HepG2 (cell line): ENCODE data around the gene KLHL36. TPM values are rescaled to one million over a fixed set of nuclear protein-coding genes. Genes with fewer than 3 reads are reported as not detected.

ENCODE experiments used
- BRCA1 ChIP-seq: sonication (generic); formaldehyde crosslinking; IDR thresholded peaks from 2 replicates; pipeline ENCODE4 v1.4.0; 2020; ENCODE audit warnings: missing genetic modification reagents
- CEBPB ChIP-seq: IDR thresholded peaks from 2 replicates; pipeline ENCODE4 v1.6.1; 2011; ENCODE audit warnings: low read depth, low read length, improper control_type of control experiment, borderline replicate concordance
- FOXP1 ChIP-seq, 2 experiments: fragments of 450-650 bp in 1 of 2; IDR thresholded peaks; 2 replicates each; pipeline ENCODE4 v1.6.1; 2017 to 2018; ENCODE audit warnings: antibody characterized with exemption in 1 of 2
- HOXA3 ChIP-seq: sonication (generic); formaldehyde crosslinking; IDR thresholded peaks from 2 replicates; pipeline ENCODE4 v1.5.0; 2020; ENCODE audit warnings: missing genetic modification reagents
- IRF2 ChIP-seq: IDR thresholded peaks from 2 replicates; pipeline ENCODE4 v1.6.1; 2018; ENCODE audit warnings: missing genetic modification reagents, missing compliant biosample characterization
- KDM5A ChIP-seq: fragments of 200-600 bp; sonication (generic); IDR thresholded peaks from 2 replicates; pipeline ENCODE4 v1.7.0; 2018; ENCODE audit warnings: antibody characterized with exemption, mild to moderate bottlenecking, low read length, borderline replicate concordance
- KLF15 ChIP-seq: sonication (generic); formaldehyde crosslinking; IDR thresholded peaks from 2 replicates; pipeline ENCODE4 v1.8.1; 2023; ENCODE audit warnings: borderline replicate concordance, mild to moderate bottlenecking, inconsistent platforms, missing genetic modification reagents, mixed read lengths
- LRRFIP1 ChIP-seq: sonication (generic); formaldehyde crosslinking; conservative IDR thresholded peaks from 2 replicates; pipeline ENCODE4 v1.4.0; 2020; ENCODE audit warnings: missing genetic modification reagents
- RARA ChIP-seq: IDR thresholded peaks from 2 replicates; pipeline ENCODE4 v1.6.1; 2016; ENCODE audit warnings: missing genetic modification reagents, missing compliant biosample characterization
- RBAK ChIP-seq: sonication (generic); formaldehyde crosslinking; IDR thresholded peaks from 2 replicates; pipeline ENCODE4 v1.5.1; 2020; ENCODE audit warnings: mild to moderate bottlenecking, missing genetic modification reagents
- SAP130 ChIP-seq: IDR thresholded peaks from 2 replicates; pipeline ENCODE4 v1.6.1; 2016; ENCODE audit warnings: low read depth
- polyA plus RNA-seq, 8 experiments: library from polyadenylated mRNA; depleted of rRNA in 3 of 8; stranded (reverse) in 7 of 8; unstranded in 1 of 8; fragments of >200 nt; fragmentation: Illumina TruSeq in 4 of 8; extraction: Trizol in 4 of 8; gene quantifications; 2 replicates each; pipeline versions ENCODE4 v1.2.1 to v1.2.3, GENCODE V29; 2011 to 2016; ENCODE audit warnings: low read depth in 4 of 8, missing spikeins in 1 of 8, mixed read lengths in 1 of 8; ENCODE audit not compliant: insufficient read depth in 1 of 8
- total RNA-seq, 5 experiments: library from RNA; depleted of rRNA; stranded (reverse); fragments of >200 nt; fragmentation: Illumina TruSeq; extraction: Trizol; gene quantifications; 2 replicates each; pipeline ENCODE4 v1.2.3, GENCODE V29; 2016; ENCODE audit warnings: low read depth in 1 of 5
- TF ChIP-seq, protein P1 (sequence below): sonication (generic); formaldehyde crosslinking; IDR thresholded peaks from 2 replicates; pipeline ENCODE4 v1.4.0; 2020; ENCODE audit warnings: mild to moderate bottlenecking, missing genetic modification reagents
- TF ChIP-seq, protein P2 (sequence below), 2 experiments: fragments of 450-650 bp in 1 of 2; sonication (generic) in 1 of 2; formaldehyde crosslinking in 1 of 2; IDR thresholded peaks; 2 replicates each; pipeline versions ENCODE4 v1.6.1 to v1.8.0; 2016 to 2022; ENCODE audit warnings: antibody characterized with exemption in 1 of 2, mild to moderate bottlenecking in 1 of 2, missing genetic modification reagents in 1 of 2

The KLHL36 gene
- total and polyA plus RNA-seq, 2 of the 13 experiments (the other 11 are each of a cell fraction or from before 2014, with no cell fraction given) = 24.3 to 26.0 TPM

- TF ChIP-seq KDM5A = no peak
- no peak for TF ChIP-seq HOXA3 (CRISPR knock-in tag)
- no peak for TF ChIP-seq FOXP1 (IDR thresholded peaks at IDR 0.05)
- TF ChIP-seq FOXP1 (CRISPR knock-in tag; IDR thresholded peaks at IDR 0.05) = no peak
- TF ChIP-seq, protein P1, sequence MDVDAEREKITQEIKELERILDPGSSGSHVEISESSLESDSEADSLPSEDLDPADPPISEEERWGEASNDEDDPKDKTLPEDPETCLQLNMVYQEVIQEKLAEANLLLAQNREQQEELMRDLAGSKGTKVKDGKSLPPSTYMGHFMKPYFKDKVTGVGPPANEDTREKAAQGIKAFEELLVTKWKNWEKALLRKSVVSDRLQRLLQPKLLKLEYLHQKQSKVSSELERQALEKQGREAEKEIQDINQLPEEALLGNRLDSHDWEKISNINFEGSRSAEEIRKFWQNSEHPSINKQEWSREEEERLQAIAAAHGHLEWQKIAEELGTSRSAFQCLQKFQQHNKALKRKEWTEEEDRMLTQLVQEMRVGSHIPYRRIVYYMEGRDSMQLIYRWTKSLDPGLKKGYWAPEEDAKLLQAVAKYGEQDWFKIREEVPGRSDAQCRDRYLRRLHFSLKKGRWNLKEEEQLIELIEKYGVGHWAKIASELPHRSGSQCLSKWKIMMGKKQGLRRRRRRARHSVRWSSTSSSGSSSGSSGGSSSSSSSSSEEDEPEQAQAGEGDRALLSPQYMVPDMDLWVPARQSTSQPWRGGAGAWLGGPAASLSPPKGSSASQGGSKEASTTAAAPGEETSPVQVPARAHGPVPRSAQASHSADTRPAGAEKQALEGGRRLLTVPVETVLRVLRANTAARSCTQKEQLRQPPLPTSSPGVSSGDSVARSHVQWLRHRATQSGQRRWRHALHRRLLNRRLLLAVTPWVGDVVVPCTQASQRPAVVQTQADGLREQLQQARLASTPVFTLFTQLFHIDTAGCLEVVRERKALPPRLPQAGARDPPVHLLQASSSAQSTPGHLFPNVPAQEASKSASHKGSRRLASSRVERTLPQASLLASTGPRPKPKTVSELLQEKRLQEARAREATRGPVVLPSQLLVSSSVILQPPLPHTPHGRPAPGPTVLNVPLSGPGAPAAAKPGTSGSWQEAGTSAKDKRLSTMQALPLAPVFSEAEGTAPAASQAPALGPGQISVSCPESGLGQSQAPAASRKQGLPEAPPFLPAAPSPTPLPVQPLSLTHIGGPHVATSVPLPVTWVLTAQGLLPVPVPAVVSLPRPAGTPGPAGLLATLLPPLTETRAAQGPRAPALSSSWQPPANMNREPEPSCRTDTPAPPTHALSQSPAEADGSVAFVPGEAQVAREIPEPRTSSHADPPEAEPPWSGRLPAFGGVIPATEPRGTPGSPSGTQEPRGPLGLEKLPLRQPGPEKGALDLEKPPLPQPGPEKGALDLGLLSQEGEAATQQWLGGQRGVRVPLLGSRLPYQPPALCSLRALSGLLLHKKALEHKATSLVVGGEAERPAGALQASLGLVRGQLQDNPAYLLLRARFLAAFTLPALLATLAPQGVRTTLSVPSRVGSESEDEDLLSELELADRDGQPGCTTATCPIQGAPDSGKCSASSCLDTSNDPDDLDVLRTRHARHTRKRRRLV (CRISPR knock-in tag) = peak; percentile 63; the same call in 1 of the 2 replicates
- peak; percentile 13; the same call in 1 of the 2 replicates for TF ChIP-seq SAP130 (CRISPR knock-in tag)
- no peak for TF ChIP-seq CEBPB
- no peak for TF ChIP-seq BRCA1
- TF ChIP-seq, protein P2, sequence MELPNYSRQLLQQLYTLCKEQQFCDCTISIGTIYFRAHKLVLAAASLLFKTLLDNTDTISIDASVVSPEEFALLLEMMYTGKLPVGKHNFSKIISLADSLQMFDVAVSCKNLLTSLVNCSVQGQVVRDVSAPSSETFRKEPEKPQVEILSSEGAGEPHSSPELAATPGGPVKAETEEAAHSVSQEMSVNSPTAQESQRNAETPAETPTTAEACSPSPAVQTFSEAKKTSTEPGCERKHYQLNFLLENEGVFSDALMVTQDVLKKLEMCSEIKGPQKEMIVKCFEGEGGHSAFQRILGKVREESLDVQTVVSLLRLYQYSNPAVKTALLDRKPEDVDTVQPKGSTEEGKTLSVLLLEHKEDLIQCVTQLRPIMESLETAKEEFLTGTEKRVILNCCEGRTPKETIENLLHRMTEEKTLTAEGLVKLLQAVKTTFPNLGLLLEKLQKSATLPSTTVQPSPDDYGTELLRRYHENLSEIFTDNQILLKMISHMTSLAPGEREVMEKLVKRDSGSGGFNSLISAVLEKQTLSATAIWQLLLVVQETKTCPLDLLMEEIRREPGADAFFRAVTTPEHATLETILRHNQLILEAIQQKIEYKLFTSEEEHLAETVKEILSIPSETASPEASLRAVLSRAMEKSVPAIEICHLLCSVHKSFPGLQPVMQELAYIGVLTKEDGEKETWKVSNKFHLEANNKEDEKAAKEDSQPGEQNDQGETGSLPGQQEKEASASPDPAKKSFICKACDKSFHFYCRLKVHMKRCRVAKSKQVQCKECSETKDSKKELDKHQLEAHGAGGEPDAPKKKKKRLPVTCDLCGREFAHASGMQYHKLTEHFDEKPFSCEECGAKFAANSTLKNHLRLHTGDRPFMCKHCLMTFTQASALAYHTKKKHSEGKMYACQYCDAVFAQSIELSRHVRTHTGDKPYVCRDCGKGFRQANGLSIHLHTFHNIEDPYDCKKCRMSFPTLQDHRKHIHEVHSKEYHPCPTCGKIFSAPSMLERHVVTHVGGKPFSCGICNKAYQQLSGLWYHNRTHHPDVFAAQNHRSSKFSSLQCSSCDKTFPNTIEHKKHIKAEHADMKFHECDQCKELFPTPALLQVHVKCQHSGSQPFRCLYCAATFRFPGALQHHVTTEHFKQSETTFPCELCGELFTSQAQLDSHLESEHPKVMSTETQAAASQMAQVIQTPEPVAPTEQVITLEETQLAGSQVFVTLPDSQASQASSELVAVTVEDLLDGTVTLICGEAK (IDR thresholded peaks at IDR 0.05) = no peak
- TF ChIP-seq, protein P2 (CRISPR knock-in tag; IDR thresholded peaks at IDR 0.05) = no peak
- TF ChIP-seq IRF2 (CRISPR knock-in tag) = no peak
- no peak for TF ChIP-seq KLF15
- no peak for TF ChIP-seq LRRFIP1
- TF ChIP-seq RARA (CRISPR knock-in tag) = peak; percentile 76
- no peak for TF ChIP-seq RBAK
Observed at GRCh38 chr16:84633622-84634021, 14.7 kb upstream of the KLHL36 start (continued).
